HG03064 (cell line): ENCODE data around the gene DNAH12.
"Not testable (repeated sequence)": the region's sequence is repeated elsewhere in the genome, so short reads cannot be mapped to it uniquely, and the experiment has no call there.

Source experiments
- ATAC-seq: cut with Tn5 transposase; IDR thresholded peaks from one replicate; pipeline ENCODE4 v1.9.1; 2021; ENCODE audit warnings: low read depth; ENCODE audit not compliant: unreplicated experiment

The DNAH12 gene

GRCh38 chr3:57530071-57530608 lies 14.0 kb downstream of the DNAH12 start:
- no peak for ATAC-seq

DNA sequence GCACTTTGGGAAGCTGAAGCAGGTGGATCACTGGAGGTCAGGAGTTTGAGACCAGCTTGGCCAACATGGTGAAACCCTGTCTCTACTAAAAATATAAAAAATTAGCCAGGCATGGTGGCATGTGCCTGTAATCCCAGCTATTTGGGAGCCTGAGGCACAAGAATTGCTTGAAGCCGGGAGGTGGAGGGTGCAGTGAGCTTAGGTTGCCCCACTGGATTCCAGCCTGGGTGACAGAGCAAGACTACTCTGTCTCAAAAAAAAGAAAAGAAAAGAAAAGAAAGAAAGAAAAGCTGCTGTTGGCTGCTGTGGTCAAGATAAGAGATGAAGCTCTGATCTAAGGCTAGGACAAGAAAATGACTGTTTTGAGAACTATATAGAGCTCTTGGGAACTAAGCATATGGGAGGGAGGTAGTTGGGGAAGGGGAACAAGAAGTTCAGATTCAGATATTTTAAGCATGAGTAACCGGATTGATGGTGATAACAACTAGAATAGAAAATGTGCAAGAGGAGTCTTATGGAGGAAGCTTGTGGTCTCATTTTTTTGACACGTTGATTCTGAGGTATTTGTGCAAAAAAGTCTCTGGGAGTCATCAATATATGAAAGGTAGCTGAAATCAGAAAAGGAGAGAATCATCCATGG lies 25.7 kb downstream of the DNAH12 start:
- ATAC-seq, result no peak

DNA sequence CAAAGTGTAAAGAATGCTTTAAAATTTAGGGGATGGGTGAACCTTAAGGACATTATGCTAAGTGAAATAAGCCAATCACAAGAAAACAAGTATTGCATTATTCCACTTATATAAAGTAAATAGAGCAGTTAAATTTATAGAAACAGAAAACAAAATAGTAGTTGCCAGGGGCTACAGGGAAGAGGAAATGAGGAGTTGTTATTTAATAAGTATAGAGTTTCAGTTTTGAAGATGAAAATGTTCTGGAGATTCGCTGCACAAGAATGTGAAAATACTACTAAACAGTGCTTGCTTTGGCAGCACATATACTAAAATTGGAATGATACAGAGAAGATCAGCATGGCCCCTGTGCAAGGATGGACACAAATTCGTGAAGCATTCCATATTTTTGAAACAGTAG lies 32.0 kb downstream of the DNAH12 start:
- no peak for ATAC-seq

GRCh38 chr3:57505901-57506300 lies 38.2 kb downstream of the DNAH12 start:
- ATAC-seq, result no peak

DNA sequence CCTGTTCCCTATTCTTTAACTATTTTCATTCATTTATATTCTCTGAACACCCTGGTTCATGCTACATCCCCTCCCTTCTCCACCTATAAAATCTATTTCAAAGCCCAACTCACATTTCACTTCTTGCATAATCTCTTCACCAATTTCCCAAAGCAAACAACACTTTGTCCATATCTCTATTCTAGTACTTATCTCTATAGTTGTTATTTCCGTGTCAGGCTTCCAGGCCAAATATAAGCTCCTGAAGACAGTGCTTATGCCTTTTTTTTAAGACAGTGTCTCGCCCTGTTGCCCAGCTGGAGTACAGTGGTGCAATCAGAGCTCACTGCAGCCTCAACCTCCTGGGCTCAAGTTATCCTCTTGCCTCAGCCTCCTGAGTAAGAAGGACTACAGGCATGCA lies 43.6 kb downstream of the DNAH12 start:
- no peak for ATAC-seq

DNA sequence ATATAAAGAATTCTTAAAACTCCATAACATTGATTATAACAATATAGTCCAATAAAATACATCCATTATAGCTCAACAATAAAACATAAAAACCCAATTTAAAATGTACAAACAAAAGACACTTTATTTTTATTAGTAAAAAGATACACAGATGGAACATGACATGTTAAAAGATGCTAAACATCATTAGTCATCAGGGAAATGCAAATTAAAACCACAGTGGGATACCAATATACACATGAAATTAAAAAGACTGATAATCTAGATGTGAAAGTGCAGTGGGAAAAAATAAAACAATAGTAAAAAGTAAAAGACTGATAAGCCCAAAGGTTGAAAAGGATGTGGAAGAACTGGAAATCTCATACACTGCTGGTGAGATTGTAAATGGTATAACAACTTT lies 46.2 kb downstream of the DNAH12 start:
- ATAC-seq, result no peak

DNA sequence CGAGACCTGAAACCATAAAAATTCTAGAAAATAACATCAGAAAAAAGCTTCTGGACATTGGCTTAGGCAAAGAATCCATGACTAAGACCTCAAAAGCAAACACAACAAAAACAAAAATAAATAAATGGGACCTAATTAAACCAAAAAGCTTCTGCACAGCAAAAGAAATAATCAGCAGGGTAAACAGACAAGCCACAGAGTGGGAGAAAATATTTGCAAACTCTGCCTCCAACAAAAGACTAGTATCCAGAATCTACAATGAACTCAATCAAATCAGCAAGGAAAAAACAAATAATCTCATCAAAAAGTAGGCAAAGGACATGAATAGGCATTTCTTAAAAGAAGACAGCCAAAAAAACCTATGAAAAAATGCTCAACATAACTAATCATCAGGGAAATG lies 59.6 kb downstream of the DNAH12 start:
- ATAC-seq, result no peak

DNA sequence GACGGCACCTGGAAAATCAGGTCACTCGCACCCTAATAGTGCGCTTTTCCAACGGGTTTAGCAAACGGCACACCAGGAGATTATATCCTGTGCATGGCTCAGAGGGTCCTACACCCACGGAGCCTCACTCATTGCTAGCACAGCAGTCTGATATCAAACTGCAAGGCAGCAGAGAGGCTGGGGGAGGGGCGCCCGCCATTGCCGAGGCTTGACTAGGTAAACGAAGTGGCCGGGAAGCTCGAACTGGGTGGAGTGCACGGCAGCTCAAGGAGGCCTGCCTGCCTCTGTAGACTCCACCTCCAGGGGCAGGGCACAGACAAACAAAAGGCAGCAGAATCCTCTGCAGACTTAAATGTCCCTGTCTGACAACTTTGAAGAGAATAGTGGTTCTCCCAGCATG lies 67.0 kb downstream of the DNAH12 start:
- ATAC-seq, result not testable (repeated sequence)

- no peak for ATAC-seq
Observed at GRCh38 chr3:57464801-57465200, 79.3 kb downstream of the DNAH12 start.

GRCh38 chr3:57464011-57464410 lies 80.1 kb downstream of the DNAH12 start:
- ATAC-seq, result no peak

DNA sequence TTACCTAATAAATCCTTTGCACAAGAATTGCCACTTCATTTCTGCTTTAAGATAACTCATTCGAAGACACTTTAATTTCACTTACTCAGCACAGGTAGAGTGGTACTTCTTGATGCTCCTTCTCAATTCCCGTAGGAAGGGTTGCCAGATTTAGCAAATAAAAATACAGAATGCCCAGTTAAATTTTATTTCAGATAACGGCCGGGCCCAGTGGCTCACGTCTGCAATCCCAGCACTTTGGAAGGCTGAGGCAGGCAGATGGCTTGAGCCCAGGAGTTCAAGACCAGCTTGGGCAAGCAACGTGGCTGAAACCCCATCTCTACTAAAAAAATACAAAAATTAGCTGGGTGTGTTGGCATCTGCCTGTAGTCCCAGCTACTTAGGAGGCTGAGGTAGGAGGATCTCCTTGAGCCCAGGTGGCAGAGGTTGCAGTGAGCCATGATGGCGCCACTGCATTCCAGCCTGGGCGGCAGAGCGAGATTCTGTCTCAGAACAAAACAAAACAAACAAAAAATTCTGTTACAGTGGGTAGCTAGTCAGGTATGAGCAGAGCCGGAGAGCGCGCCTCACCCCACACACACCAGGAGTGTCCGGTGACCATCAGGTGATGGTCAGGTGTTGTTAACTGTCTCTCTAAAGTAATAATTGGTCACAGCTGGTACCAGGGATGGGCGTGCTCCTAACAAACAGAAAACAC lies 92.8 kb downstream of the DNAH12 start:
- no peak for ATAC-seq

- ATAC-seq, result not testable (repeated sequence)
Observed at GRCh38 chr3:57449276-57449847, 94.8 kb downstream of the DNAH12 start.

DNA sequence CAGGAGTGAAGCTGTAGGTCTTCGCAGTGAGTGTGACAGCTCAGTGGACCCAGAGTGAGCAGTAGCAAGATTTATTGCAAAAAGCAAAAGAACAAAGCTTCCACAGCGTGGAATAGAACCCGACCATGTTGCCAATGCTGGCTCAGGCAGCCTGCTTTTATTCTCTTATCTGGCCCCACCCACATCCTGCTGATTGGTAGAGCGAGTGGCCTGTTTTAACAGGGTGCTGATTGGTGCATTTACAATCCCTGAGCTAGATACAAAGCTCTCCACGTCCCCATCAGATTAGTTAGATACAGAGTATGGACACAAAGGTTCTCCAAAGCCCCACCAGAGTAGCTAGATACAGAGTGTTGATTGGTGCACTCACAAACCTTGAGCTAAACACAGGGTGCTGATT lies 95.7 kb downstream of the DNAH12 start:
- ATAC-seq, result not testable (repeated sequence)

- no peak for ATAC-seq
Observed at GRCh38 chr3:57446318-57446841, 97.8 kb downstream of the DNAH12 start.

DNA sequence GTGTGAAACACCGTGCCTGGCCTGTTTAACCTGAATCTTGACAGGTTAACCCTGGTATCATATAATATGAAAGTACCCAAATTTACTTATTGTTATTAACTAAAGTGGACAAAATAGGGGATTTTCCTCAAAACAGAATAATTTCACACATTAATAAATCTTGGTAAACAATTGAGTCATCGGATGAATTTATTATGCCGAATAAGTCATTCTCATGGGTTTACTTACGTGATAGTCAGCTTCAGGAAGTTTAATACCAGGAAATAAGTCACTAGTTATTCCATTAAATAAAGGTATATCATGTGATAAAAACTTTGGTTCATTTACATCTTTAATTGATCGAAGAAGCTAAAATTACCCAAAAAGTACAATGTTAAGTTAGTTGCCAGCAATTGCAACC lies 99.7 kb downstream of the DNAH12 start:
- ATAC-seq, result no peak

GRCh38 chr3:57440144-57440543 lies 104.0 kb downstream of the DNAH12 start:
- ATAC-seq, result not testable (repeated sequence)

DNA sequence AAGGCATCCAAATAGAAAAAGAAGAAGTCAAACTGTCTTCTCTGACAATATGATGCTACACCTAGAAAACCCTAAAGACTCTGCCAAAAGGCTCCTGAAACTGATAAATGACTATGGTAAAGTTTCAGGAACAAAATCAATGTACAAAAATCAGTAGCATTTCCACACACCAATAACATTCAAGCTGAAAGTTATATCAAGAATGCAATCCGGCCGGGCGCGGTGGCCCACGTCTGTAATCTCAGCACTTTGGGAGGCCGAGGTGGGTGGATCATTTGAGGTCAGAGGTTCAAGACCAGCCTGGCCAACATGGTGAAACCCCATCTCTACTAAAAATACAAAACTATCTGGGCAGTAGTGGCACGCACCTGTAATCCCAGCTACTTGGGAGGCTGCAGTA lies 105.7 kb downstream of the DNAH12 start:
- not testable (repeated sequence) for ATAC-seq

DNA sequence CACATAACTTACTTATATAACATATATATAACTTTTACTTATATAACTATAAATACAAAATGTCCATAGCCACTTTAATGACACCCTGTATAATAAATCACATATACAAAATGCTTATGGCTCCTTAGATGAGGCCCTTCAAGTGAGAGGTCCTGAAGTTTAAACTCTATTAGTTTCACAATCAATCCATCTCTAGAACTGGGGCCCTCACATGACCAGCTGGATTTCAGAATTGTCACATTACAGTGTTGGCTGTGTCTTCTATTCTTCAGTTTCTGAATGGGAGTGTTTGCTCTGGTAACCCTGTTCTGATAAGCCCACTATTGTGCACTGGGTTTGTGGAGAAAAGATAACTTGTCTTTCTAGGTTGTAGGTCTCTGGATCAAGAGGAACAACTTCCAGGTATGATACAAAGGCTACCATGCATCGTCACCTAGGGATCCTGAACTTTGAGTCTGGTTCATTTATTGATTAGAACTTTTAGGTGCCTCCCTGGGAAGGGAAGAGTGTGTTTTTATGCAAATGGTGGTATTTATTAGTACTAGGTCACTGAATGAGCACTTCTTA lies 107.9 kb downstream of the DNAH12 start:
- ATAC-seq, result no peak

DNA sequence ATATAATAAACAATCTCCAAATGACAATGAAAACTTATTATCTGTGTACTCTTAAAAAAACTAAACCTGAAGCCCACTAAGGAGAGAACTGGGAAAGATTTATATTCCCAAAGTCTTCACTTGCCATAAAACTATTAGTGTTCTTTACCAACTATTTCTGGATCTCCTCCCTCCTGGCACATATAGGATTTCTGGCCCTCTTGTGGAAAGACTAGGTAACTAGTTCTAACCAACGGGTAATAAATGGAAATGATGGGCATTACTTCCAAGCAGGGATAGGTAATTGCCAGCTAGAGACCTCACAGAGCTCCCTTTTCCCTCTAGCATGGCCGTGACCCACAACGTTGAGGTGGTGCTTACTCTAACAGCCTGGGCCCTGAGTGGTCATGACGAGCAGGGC lies 110.1 kb downstream of the DNAH12 start:
- no peak for ATAC-seq

- ATAC-seq, result no peak
Observed at GRCh38 chr3:57423335-57423734, 120.8 kb downstream of the DNAH12 start.

DNA sequence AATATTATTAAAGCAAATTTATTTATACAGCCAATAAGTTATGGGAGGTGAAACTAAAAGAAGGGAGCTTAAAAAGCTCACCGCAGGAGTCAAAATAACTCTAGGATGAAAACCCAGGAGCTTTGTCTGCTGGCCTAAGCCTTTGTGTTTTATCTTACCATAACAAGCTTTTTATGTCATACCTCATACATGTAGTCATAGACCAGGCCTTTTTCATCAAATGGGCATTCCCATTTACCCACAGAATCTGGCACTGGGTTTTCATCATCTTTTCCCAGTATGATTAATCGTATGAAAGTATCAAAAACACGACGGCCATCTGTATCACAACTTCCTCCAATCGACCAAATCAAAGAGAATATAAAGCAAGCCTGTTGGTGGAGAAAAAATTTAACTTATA lies 122.8 kb downstream of the DNAH12 start:
- ATAC-seq, result no peak
